Right lobe of liver (tissue), 4 donors: ENCODE data around the gene ATAT1.

Source experiments
- POLR2A ChIP-seq: fragments of 450-650 bp; IDR thresholded peaks from one replicate; pipeline ENCODE4 v1.6.1; 2017; ENCODE audit warnings: antibody characterized with exemption, mild to moderate bottlenecking
- TF ChIP-seq, protein P1 (sequence below), 4 donors: fragments of 200-600 bp in 3 of 4; fragments of 450-650 bp in 1 of 4; IDR thresholded peaks; one replicate each; pipeline versions ENCODE4 v1.5.1 to v1.8.0; 2016 to 2022; ENCODE audit warnings: antibody characterized with exemption in 4 of 4, mild to moderate bottlenecking in 2 of 4
- donor health status: DM: no; HTN: no; CAD: no.
- donor health status: DM: no; HTN: no; CAD: no.
- donor health status: DM: no; HTN: yes; CAD: no.

DNA sequence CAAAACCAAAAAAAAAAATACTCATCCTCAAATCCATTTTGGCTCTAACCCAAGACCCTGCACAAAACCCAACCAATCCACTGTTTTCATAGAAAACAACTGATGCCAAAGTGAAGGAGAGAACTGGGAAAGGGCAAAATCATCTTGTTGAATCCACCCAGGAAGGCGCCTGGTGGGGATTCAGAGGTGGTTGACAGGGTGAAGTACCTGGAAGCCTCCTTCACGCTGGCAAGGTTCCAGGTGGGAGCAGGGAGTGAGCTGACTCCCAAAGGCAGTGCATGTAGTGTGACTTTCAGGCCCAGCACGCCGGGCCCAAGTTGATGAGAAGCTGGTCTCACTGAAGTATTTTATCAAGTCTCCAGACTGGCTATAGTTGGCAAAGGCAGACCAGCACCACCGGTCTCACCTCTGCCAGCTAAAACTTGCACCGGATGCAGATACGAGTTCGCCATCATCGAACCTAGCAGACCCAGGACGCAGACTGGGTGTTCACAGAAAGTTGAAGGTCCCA is 26.2 kb upstream of the ATAT1 start:
- TF ChIP-seq, protein P1, sequence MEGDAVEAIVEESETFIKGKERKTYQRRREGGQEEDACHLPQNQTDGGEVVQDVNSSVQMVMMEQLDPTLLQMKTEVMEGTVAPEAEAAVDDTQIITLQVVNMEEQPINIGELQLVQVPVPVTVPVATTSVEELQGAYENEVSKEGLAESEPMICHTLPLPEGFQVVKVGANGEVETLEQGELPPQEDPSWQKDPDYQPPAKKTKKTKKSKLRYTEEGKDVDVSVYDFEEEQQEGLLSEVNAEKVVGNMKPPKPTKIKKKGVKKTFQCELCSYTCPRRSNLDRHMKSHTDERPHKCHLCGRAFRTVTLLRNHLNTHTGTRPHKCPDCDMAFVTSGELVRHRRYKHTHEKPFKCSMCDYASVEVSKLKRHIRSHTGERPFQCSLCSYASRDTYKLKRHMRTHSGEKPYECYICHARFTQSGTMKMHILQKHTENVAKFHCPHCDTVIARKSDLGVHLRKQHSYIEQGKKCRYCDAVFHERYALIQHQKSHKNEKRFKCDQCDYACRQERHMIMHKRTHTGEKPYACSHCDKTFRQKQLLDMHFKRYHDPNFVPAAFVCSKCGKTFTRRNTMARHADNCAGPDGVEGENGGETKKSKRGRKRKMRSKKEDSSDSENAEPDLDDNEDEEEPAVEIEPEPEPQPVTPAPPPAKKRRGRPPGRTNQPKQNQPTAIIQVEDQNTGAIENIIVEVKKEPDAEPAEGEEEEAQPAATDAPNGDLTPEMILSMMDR (IDR thresholded peaks at IDR 0.05) = no peak
- no peak for TF ChIP-seq POLR2A
